Mucosa of stomach (tissue), 1 donor: ENCODE data around the gene RAB18.

ENCODE experiments used
- H3K27me3 ChIP-seq: one replicate; pipeline ENCODE4 v1.7.0; 2013; ENCODE audit warnings: mild to moderate bottlenecking, low read length; ENCODE audit not compliant: control insufficient read depth, insufficient read depth
- H3K36me3 ChIP-seq: one replicate; pipeline ENCODE4 v1.7.0; 2013; ENCODE audit warnings: low read length; ENCODE audit not compliant: control insufficient read depth, insufficient read depth
- H3K4me1 ChIP-seq: one replicate; pipeline ENCODE4 v1.7.0; 2013; ENCODE audit warnings: mild to moderate bottlenecking, low read length; ENCODE audit not compliant: control insufficient read depth, insufficient read depth
- H3K4me3 ChIP-seq: one replicate; pipeline ENCODE4 v1.7.0; 2013; ENCODE audit warnings: low read length
- H3K9ac ChIP-seq: one replicate; pipeline ENCODE4 v1.7.0; 2013; ENCODE audit warnings: mild to moderate bottlenecking, low read length, moderate library complexity
- H3K9me3 ChIP-seq: one replicate; pipeline ENCODE4 v1.7.0; 2013; ENCODE audit warnings: mild to moderate bottlenecking, low read length, moderate library complexity; ENCODE audit not compliant: control insufficient read depth
- donor health status: Pancreatic carcinoma.

The RAB18 gene

DNA sequence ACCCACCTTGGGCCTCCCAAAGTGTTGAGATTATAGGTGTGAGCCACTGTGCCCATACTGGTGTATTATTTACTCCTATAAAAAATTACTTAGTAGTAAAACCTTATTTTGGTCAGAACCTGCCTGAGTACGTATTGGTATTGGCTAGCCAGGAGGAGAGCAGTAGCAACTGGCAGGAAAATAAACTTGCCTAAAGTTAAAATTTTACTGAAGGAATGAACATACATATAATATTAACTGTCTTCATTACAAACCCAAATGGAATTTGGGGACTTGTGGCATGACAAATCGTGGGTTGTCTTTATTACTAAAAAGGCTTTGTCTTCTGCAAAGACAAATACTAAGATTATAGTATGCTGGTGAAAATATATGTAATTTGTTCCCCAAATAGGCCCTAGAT is 8.4 kb downstream of the RAB18 start:
- H3K4me3 ChIP-seq = no peak overlapping the region
- H3K36me3 ChIP-seq = no peaks in the 10 kb centered on the region
- H3K4me1 ChIP-seq = no peaks in the 10 kb centered on the region
- H3K9me3 ChIP-seq = no peaks in the 10 kb centered on the region
- no peaks in the 10 kb centered on the region for H3K27me3 ChIP-seq
- no peak overlapping the region for H3K9ac ChIP-seq

DNA sequence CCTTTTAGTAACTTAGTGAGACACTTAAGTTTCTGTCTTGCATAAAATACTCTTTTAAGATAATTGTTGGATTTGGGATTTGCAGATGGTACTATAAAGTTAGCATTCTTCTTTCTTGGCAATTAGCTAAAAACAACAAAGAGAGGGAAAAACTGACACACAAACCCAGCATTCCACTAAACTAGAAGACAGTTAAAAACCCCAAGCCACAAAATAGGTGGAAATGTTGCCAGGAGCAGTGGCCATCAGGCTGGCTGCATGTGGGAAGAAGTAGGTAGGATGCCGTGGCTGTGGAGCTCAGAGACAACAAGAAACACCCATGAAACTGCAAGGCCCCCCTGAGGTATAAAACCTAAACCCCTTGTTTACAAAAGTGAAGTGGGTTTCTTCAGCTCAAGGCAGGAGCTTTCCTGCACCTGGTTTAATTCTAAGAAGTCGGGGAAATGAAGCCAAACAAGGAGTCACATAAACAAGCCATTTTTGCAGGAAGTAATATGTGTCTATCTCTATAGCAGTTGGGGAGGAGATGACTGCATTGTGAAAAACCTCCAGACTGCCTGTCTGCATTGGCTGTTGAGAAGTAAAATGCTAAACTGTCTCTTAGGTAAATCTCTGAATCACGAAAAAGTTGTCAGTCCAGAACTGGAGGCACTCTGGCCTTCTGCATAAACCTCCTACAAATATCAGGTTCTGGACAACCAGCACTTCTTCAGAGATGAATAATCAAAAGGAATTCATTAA is 9.5 kb downstream of the RAB18 start:
- Histone ChIP-seq H3K4me1 (no peaks in the 10 kb centered on the region), H3K36me3 (no peaks in the 10 kb centered on the region), H3K9ac (no peak overlapping the region), H3K4me3 (no peak overlapping the region), H3K27me3 (no peaks in the 10 kb centered on the region), H3K9me3 (no peaks in the 10 kb centered on the region)

DNA sequence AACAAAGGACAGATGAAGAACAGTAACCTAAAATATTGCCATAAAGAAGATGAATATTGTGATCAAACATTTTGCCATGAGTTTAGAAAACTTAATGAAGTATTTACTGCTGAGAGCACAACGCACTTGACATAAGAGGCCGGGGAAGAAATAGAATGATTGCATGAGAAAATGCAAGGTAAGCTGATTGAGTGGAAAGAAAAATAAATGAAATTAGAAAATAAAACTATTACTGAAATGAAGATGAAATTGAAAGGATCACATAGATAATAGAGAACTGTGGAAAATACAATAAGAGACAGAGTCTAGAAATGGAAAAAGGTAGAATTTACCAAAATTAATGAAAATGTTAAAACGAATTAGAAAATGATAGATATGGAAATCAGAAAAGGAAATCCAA is 10.1 kb downstream of the RAB18 start:
- H3K27me3 ChIP-seq = no peaks in the 10 kb centered on the region
- no peak overlapping the region for H3K4me3 ChIP-seq
- H3K4me1 ChIP-seq = no peaks in the 10 kb centered on the region
- H3K9me3 ChIP-seq = no peaks in the 10 kb centered on the region
- no peak overlapping the region for H3K9ac ChIP-seq
- no peaks in the 10 kb centered on the region for H3K36me3 ChIP-seq

DNA sequence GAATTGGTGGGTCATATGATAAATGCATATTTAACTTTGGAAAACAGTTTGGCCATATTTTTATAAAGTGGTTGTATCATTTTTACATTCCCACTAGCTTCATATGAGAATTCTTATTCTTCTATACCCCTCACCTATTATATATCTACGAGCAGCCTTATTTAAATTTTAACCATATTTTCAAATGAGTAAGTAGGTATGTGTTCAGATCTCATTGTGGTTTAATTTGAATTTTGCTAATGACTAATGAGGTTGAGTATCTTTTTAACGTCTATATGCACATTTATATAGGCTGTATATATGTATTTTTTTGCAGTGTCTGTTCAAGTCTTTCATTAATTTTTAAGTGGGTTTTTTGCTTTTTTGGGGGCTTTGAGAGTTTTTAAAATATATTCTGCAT is 14.2 kb downstream of the RAB18 start:
- Histone ChIP-seq H3K9me3 (no peaks in the 10 kb centered on the region), H3K4me3 (no peak overlapping the region), H3K27me3 (no peaks in the 10 kb centered on the region), H3K36me3 (no peaks in the 10 kb centered on the region), H3K4me1 (no peaks in the 10 kb centered on the region), H3K9ac (no peak overlapping the region)

DNA sequence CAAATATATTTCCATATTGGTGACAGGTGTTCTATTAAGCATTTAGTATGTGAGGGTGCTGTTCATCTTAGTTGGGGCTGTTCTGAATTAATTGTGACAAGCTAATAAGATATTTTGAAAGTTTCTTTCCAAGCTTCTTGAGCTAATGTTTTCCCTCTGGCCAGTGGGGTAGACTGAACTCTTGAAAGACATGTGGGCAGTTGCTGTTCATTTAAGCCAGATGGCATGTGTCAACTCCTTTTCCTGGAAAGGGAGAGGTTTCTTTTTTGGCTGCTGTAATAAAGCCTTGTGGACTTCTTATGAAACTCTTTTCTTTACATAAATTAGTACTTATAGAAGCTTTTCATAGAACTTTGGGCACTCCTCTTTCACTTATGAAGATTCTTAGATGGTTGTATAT is 21.7 kb downstream of the RAB18 start:
- Histone ChIP-seq H3K9me3 (no peaks in the 10 kb centered on the region), H3K4me1 (peaks cover 7% of the 10 kb centered on the region), H3K4me3 (no peak overlapping the region), H3K36me3 (no peaks in the 10 kb centered on the region), H3K9ac (no peak overlapping the region), H3K27me3 (no peaks in the 10 kb centered on the region)

DNA sequence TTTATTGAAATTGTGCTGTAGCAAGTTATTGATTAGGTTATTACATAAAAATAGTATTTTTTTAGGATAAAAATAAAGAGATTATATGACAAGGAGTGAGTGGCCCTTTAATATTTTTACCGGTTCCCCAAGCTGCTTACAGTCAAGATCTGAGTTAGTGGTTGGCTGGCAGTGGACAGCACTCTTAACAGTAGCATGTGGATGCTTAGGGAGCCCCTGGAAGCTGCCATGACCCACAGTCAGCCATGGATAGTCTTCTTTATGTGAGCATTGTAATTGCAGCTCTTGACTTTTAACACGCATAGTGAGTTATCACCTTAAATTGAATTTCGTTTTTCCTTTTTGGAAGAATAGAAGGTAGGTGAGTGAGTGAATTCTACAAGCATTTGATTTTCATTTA is 22.1 kb downstream of the RAB18 start:
- H3K9me3 ChIP-seq = no peaks in the 10 kb centered on the region
- no peak overlapping the region for H3K4me3 ChIP-seq
- H3K9ac ChIP-seq = no peak overlapping the region
- H3K4me1 ChIP-seq = peaks cover 7% of the 10 kb centered on the region
- H3K36me3 ChIP-seq = no peaks in the 10 kb centered on the region
- no peaks in the 10 kb centered on the region for H3K27me3 ChIP-seq

DNA sequence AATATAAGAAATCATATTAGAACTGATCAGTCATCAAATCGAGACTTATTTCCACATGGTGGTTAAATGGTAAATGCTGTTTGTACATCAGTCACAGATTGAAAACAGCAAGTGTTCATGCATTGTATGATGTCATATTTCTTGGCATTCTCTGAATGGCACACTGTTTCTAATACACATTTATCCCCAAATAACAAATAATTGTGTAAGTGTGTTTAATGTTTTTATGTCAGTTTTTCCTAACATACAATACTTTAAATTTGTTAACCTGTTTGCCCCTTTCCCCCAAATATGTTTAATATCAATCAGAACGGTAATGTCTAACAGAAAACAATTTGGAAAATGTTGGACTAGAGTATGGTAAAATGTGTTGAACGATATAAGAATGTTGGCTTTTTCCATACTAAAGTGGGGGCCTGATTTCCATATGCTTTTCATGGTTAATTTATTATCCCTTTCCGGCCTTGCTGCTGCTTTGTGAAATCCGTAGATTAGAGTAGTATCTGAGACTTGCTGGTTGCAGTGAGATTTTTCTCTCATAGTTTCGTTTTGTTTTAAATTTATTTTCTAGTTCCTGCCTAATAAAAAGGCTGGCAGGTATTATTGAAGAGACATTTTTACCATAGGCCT is 23.7 kb downstream of the RAB18 start:
- Histone ChIP-seq H3K4me1 (peaks cover 7% of the 10 kb centered on the region), H3K4me3 (no peak overlapping the region), H3K27me3 (no peaks in the 10 kb centered on the region), H3K9me3 (no peaks in the 10 kb centered on the region), H3K9ac (no peak overlapping the region), H3K36me3 (no peaks in the 10 kb centered on the region)

DNA sequence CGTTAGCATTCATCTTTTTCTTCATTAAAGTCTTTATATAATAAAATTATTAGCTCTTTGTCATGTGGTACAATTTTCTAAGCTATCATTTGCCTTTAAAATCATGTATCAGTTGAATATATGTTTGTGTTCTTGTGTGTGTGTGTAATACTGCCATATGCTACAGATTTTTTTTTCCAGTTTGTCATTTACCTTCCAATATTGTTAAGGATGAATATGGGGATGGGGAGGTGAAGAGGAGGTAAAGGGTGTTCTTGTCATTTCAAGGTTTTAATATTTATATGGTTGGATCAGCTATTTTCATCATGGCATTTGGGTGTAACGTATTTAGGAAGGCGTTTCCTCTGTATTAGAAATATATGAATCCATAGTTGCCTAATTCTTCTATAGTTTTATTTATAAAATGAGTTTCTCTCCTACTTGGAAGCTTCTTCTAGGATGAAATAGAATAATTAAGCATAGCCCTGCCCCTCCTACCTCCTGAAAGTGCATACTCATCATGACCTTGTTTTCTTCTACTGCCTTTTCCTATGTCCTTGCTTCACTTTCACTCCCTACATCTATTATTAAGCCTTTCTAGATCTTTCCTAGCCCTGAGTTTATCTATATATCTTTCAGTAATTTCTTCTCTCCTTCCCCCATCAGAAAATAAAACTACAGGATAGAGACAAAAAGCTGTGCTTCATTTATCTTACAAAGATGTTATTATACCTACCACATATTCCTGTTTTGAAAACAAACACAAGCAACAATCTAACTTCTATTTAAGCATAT is 25.1 kb downstream of the RAB18 start:
- H3K9ac ChIP-seq = no peak overlapping the region
- peaks cover 7% of the 10 kb centered on the region for H3K4me1 ChIP-seq
- H3K27me3 ChIP-seq = no peaks in the 10 kb centered on the region
- H3K36me3 ChIP-seq = no peaks in the 10 kb centered on the region
- no peaks in the 10 kb centered on the region for H3K9me3 ChIP-seq
- H3K4me3 ChIP-seq = no peak overlapping the region

DNA sequence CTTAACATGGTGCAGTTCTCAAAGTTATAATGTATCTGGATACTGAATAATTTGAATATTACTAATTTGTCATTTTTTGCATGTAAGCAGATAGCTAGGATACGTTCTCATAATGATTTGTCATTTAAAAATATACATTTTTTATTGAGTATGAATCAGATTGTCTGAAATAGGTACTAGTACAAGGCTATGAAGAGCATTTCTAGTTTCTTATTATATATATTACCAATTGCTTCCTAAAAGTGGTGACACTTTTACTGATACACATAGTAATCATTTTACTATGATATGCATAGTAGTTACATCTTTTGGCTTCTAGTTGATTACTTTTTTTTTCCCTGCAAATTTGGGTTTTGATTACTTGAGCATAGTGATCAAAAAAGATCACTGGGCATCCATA is 26.4 kb downstream of the RAB18 start:
- H3K4me3 ChIP-seq = no peak overlapping the region
- H3K36me3 ChIP-seq = no peaks in the 10 kb centered on the region
- no peaks in the 10 kb centered on the region for H3K27me3 ChIP-seq
- H3K9ac ChIP-seq = no peak overlapping the region
- peaks cover 7% of the 10 kb centered on the region for H3K4me1 ChIP-seq
- no peaks in the 10 kb centered on the region for H3K9me3 ChIP-seq

DNA sequence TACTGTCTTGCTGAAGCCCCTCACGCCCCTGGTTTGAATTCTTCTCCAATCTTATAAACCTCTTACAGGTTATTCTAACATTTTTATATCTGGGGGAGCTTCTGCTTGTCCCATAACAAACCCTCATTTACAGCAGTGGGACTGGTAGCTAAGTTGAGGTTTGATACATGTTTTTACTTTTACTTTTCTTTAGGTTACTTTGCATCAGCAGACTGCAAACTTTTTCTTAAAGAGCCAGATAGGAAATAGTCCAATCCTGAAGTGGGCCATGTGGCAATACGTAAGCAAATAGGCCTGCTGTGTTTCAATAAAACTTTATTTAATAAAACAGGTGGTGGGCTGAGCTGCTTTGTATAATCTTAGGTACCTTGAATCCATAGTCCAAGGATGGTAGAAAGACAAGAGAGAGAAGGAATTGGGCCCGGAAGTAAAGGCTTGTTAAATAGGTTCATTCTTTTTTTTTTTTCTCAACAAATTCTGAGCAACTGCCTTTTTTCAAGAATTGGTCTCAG is 27.3 kb downstream of the RAB18 start:
- H3K27me3 ChIP-seq = no peaks in the 10 kb centered on the region
- H3K4me3 ChIP-seq = no peak overlapping the region
- peaks cover 7% of the 10 kb centered on the region for H3K4me1 ChIP-seq
- no peaks in the 10 kb centered on the region for H3K36me3 ChIP-seq
- H3K9me3 ChIP-seq = no peaks in the 10 kb centered on the region
- no peak overlapping the region for H3K9ac ChIP-seq

DNA sequence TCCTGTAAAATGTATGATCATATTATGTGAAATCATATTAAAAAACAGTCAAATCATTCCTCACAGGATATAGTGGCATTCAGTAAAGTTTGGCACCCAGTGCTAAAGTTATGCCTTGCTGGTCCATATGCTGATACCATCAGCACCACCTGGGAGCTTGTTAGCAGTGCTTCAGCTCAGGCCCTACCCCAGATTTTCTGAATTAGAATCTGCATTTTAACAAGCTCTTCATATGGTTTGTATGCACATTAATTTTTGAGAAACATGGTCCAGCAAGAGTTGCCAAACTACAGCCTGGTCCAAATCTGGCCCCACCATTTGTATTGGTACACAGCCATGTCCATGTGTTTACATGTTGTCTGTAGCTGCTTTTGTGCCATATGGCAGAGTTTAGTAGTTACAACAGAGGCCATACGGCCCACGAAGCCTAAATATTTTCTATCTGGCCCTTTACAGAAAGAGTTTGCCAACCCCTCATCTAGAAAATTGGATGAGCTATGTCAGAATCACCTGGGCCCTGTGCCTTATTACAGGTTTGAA is 30.1 kb downstream of the RAB18 start:
- Histone ChIP-seq H3K4me1 (peaks cover 5% of the 10 kb centered on the region), H3K4me3 (no peak overlapping the region), H3K27me3 (no peaks in the 10 kb centered on the region), H3K9me3 (no peaks in the 10 kb centered on the region), H3K36me3 (no peaks in the 10 kb centered on the region), H3K9ac (no peak overlapping the region)

DNA sequence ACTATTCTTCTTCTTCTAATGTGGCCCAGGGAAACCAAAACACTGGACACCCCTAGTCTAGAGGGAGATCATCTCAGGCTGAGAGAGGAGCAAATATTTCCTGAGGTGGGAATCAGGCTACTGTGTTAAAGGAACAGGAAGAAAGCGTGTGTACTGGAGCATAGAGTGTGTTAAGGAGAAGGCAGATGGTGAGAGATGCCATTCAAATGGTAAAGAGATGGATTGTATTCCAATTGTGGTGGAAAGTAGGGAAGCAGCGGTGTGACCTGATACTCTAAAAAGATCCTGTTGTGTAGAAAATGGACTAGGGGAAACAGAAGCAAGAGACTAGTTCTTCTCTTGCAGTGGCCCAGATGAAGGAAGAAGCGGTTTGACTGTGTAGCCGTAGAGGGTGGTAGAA is 31.2 kb downstream of the RAB18 start:
- Histone ChIP-seq H3K27me3 (no peaks in the 10 kb centered on the region), H3K36me3 (no peaks in the 10 kb centered on the region), H3K9me3 (no peaks in the 10 kb centered on the region), H3K9ac (no peak overlapping the region), H3K4me3 (no peak overlapping the region), H3K4me1 (no peaks in the 10 kb centered on the region)
